NCI-H2029 (cell line): ENCODE measurements around the gene PSG2.
"Not testable (repeated sequence)": the region's sequence is repeated elsewhere in the genome, so short reads cannot be mapped to it uniquely, and the experiment has no call there.

Experiments used
- DNase-seq: peaks from one replicate; lab custom pipeline; 2025; lab: John Stamatoyannopoulos, UW

PSG2 gene

GRCh38 chr19:43082601-43083000 lies at the start of gene PSG2:
TSS of gene PSG2 (minus strand) at chr19:43082701. CDS start at chr19:43082569, 132 bp downstream.
- not testable (repeated sequence) for DNase-seq

GRCh38 chr19:43131281-43131842 lies 48.9 kb upstream of the PSG2 start:
- DNase-seq: peak; percentile 87

GRCh38 chr19:43129197-43129596 lies 46.7 kb upstream of the PSG2 start:
- not testable (repeated sequence) for DNase-seq

- not testable (repeated sequence) for DNase-seq
These were observed 44.8 kb upstream of the PSG2 start for GRCh38 chr19:43127336-43127735.

GRCh38 chr19:43126720-43127119 lies 44.2 kb upstream of the PSG2 start:
- no peak for DNase-seq

- no peak for DNase-seq
These were observed 41.9 kb upstream of the PSG2 start for GRCh38 chr19:43124360-43124759.

- not testable (repeated sequence) for DNase-seq
These were observed 38.0 kb upstream of the PSG2 start for GRCh38 chr19:43120433-43121026.

GRCh38 chr19:43119526-43119925 lies 37.0 kb upstream of the PSG2 start:
- not testable (repeated sequence) for DNase-seq

- DNase-seq: not testable (repeated sequence)
These were observed 33.9 kb upstream of the PSG2 start for GRCh38 chr19:43116421-43116820.

GRCh38 chr19:43115548-43115947 lies 33.0 kb upstream of the PSG2 start:
- not testable (repeated sequence) for DNase-seq

- DNase-seq: not testable (repeated sequence)
These were observed 32.6 kb upstream of the PSG2 start for GRCh38 chr19:43115064-43115463.

GRCh38 chr19:43114626-43115025 lies 32.1 kb upstream of the PSG2 start:
- DNase-seq: not testable (repeated sequence)

- DNase-seq: not testable (repeated sequence)
These were observed 24.9 kb upstream of the PSG2 start for GRCh38 chr19:43107401-43107800.

- DNase-seq: no peak
These were observed 23.0 kb upstream of the PSG2 start for GRCh38 chr19:43105496-43105895.

- peak; percentile 68 for DNase-seq
These were observed 21.8 kb upstream of the PSG2 start for GRCh38 chr19:43104215-43104850.

- no peak for DNase-seq
These were observed 19.4 kb upstream of the PSG2 start for GRCh38 chr19:43101950-43102349.

- not testable (repeated sequence) for DNase-seq
These were observed 15.9 kb upstream of the PSG2 start for GRCh38 chr19:43098416-43098815.

- DNase-seq: peak; percentile 62
These were observed 5.3 kb upstream of the PSG2 start for GRCh38 chr19:43087702-43088340.

- DNase-seq: not testable (repeated sequence)
These were observed 3.5 kb upstream of the PSG2 start for GRCh38 chr19:43085796-43086530.

- DNase-seq: peak; percentile 0
These were observed 1.8 kb upstream of the PSG2 start for GRCh38 chr19:43084196-43084832.

GRCh38 chr19:43083721-43084120 lies 1.2 kb upstream of the PSG2 start:
- DNase-seq: not testable (repeated sequence)

- no peak for DNase-seq
These were observed 4.2 kb downstream of the PSG2 start for GRCh38 chr19:43078311-43078710.
